Measurements from ENCODE around the gene FAM47B.

The FAM47B gene

GRCh38 chrX:34972206-34972605 lies 29.6 kb downstream of the FAM47B start:
- DNase-seq (ENCODE audit: low read depth) = no peak
- TF ChIP-seq CTCF (IDR thresholded peaks at IDR 0.05; ENCODE audit: low read length, missing control alignments) = no peak
- no peak overlapping the region for H3K4me3 ChIP-seq (replicated peaks; ENCODE audit: low read depth, low read length)

GRCh38 chrX:34978171-34978570 lies 35.6 kb downstream of the FAM47B start:
- H3K4me3 ChIP-seq (replicated peaks; ENCODE audit: low read depth, low read length) = no peak overlapping the region
- DNase-seq (ENCODE audit: low read depth) = no peak
- TF ChIP-seq CTCF (IDR thresholded peaks at IDR 0.05; ENCODE audit: low read length, missing control alignments) = no peak

GRCh38 chrX:34987646-34988045 lies 45.0 kb downstream of the FAM47B start:
- DNase-seq (ENCODE audit: low read depth) = no peak
- TF ChIP-seq CTCF (IDR thresholded peaks at IDR 0.05; ENCODE audit: low read length, missing control alignments) = no peak

More at GRCh38 chrX:34987646-34988045, 45.0 kb downstream of the FAM47B start:
- no peak overlapping the region for H3K4me3 ChIP-seq (replicated peaks; ENCODE audit: low read depth, low read length)

All from fibroblast of pulmonary artery (primary cell).